HG03025 (cell line): ENCODE data around the gene SLC6A15.

ENCODE experiments used
- ATAC-seq: cut with Tn5 transposase; IDR thresholded peaks from one replicate; pipeline ENCODE4 v1.9.1; 2021; ENCODE audit warnings: mild to moderate bottlenecking, moderate library complexity; ENCODE audit not compliant: unreplicated experiment, low FRiP score

SLC6A15 gene

GRCh38 chr12:84810611-84811010, 102.0 kb downstream of the SLC6A15 start:
- no peak for ATAC-seq
